Measurements from ENCODE around the gene SERPINI1. TPM values are rescaled to one million over a fixed set of nuclear protein-coding genes. Genes with fewer than 3 reads are reported as not detected.

The SERPINI1 gene
- total RNA-seq, 1 experiment from 2014 or later = 6.0 TPM

GRCh38 chr3:167733961-167734497 lies 1.5 kb upstream of the SERPINI1 start:
- no peak for TF ChIP-seq CTCF (conservative IDR thresholded peaks at IDR 0.05)
- peaks cover 33 to 34% of the 10 kb centered on the region in 2 experiments for H3K4me1 Mint-ChIP-seq
- no peak overlapping the region for H2BK20ac ChIP-seq (ENCODE audit: low read depth, low read length, poor library complexity, severe bottlenecking)

More at GRCh38 chr3:167733961-167734497, 1.5 kb upstream of the SERPINI1 start:
- Histone ChIP-seq H4K8ac (replicated peaks; ENCODE audit: insufficient read length, low read depth, low read length) (no peak overlapping the region), H4K5ac (ENCODE audit: insufficient read length, low read depth, low read length) (no peak overlapping the region), H3K79me2 (ENCODE audit: insufficient read depth, low read length) (peaks cover 29% of the 10 kb centered on the region), H3K4me2 (ENCODE audit: insufficient read depth, insufficient read length, low read length) (peak overlapping the region; percentile 75), H2BK12ac (ENCODE audit: insufficient read length, low read depth, low read length) (no peak overlapping the region), H3K14ac (ENCODE audit: insufficient read depth, low read length) (peak overlapping the region; percentile 9; the same call in 1 of the 2 replicates), H4K91ac (ENCODE audit: insufficient read length, low read depth, low read length) (no peak overlapping the region), H3T11ph (ENCODE audit: low read length) (no peak overlapping the region), H3K27me3 (ENCODE audit: insufficient read depth, low read length) (no peaks in the 10 kb centered on the region), H2AK5ac (ENCODE audit: insufficient read length, low read length) (no peak overlapping the region), H3K56ac (ENCODE audit: insufficient read length, low read depth, low read length) (no peak overlapping the region), H3K27ac (ENCODE audit: insufficient read length, low read depth, low read length) (peak overlapping the region; percentile 92), H4K20me1 (ENCODE audit: control insufficient read depth, insufficient read depth, insufficient read length) (no peaks in the 10 kb centered on the region), H2BK5ac (ENCODE audit: insufficient read length, low read length) (no peak overlapping the region), H3K9me3 (ENCODE audit: control insufficient read depth, low read depth, low read length) (no peaks in the 10 kb centered on the region), H3K18ac (ENCODE audit: insufficient read length, low read depth, low read length) (no peak overlapping the region), H3K4me1 (ENCODE audit: insufficient read depth, low read length) (no peaks in the 10 kb centered on the region), H3K9ac (ENCODE audit: extremely low read depth, insufficient read length, low read length) (peak overlapping the region; percentile 97), H2BK120ac (ENCODE audit: low read depth, low read length, poor library complexity, severe bottlenecking) (no peak overlapping the region), H3K79me1 (ENCODE audit: insufficient read depth, low read depth, low read length, poor library complexity, severe bottlenecking) (peaks cover 1% of the 10 kb centered on the region), H2AFZ (ENCODE audit: low read length) (no peak overlapping the region), H2BK15ac (ENCODE audit: low read depth, low read length) (no peak overlapping the region), H3K23me2 (ENCODE audit: insufficient read length, low read depth, low read length, poor library complexity, severe bottlenecking) (no peaks in the 10 kb centered on the region), H3K23ac (ENCODE audit: insufficient read length, low read depth, low read length) (no peak overlapping the region), H3K4ac (ENCODE audit: low read depth, low read length) (no peak overlapping the region)
- Mint-ChIP-seq H3K4me3 (no peak overlapping the region), H3K27me3 (ENCODE audit: low read depth) (no peaks in the 10 kb centered on the region), H3K27ac (no peak overlapping the region), H3K36me3 (ENCODE audit: insufficient read depth in 1 of 3, low read depth in 3 of 3) (no peaks in the 10 kb centered on the region; a peak in 2 of 7 replicates), H3K9me3 (no peaks in the 10 kb centered on the region)
- no peak for DNase-seq
- WGBS (ENCODE audit: extremely low coverage, insufficient read length, low lambda C conversion rate) = no CpG with 5 or more reads among the region's 12 CpGs

Data from H9 (cell line).